Testis (tissue), 2 donors: ENCODE results near the gene WDR27.

Source experiments
- POLR2A ChIP-seq: fragments of 450-650 bp; IDR thresholded peaks from one replicate; pipeline ENCODE4 v1.6.1; 2017; ENCODE audit warnings: antibody characterized with exemption, mild to moderate bottlenecking, moderate library complexity
- TF ChIP-seq, protein P1 (sequence below), 3 experiments: fragments of 450-650 bp in 2 of 3; fragments of 200-600 bp in 1 of 3; sonication (generic) in 1 of 3; IDR thresholded peaks; one replicate each; pipeline ENCODE4 v1.5.1; 2016 to 2019; ENCODE audit warnings: antibody characterized with exemption in 3 of 3, mild to moderate bottlenecking in 2 of 3, moderate library complexity in 1 of 3

DNA sequence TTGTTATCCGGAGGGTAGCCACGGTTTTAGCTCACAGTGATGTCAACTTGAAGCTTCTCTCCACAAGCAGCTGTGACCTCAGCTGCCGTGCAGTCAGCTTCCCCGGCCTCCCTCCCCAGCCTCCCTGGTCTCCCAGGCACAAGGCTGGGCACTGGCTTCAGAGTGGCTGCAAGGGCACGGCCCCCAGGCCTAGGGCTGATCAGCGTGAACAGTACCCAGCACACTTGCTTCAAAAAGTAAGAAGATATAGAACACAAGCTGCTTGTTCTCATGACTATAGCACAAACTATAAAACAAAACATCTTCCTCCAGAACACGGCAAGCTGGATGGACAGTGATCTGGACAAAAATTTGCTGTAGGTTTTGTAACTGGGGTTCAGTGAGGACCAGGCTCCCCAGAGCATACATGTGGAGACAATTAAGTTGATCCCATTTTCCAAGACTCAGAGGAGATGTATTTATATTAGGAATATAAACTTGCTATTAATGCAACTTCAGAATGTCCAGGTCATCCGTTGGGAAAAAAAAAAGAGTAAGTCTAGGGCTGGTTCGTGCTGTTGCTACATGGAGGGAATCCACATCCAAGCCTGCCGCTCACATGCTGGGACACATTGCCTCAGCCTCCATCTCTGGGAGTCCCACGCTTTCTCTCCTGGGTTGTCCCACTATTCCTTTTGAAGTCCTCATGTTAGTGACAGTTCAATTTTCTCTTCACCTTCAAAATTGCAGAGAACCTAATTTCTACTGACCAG lies 248.8 kb downstream of the WDR27 start:
- TF ChIP-seq, protein P1, sequence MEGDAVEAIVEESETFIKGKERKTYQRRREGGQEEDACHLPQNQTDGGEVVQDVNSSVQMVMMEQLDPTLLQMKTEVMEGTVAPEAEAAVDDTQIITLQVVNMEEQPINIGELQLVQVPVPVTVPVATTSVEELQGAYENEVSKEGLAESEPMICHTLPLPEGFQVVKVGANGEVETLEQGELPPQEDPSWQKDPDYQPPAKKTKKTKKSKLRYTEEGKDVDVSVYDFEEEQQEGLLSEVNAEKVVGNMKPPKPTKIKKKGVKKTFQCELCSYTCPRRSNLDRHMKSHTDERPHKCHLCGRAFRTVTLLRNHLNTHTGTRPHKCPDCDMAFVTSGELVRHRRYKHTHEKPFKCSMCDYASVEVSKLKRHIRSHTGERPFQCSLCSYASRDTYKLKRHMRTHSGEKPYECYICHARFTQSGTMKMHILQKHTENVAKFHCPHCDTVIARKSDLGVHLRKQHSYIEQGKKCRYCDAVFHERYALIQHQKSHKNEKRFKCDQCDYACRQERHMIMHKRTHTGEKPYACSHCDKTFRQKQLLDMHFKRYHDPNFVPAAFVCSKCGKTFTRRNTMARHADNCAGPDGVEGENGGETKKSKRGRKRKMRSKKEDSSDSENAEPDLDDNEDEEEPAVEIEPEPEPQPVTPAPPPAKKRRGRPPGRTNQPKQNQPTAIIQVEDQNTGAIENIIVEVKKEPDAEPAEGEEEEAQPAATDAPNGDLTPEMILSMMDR (IDR thresholded peaks at IDR 0.05): no peak
- no peak for TF ChIP-seq POLR2A
